ENCODE data around the gene MYO1B.

MYO1B gene

DNA sequence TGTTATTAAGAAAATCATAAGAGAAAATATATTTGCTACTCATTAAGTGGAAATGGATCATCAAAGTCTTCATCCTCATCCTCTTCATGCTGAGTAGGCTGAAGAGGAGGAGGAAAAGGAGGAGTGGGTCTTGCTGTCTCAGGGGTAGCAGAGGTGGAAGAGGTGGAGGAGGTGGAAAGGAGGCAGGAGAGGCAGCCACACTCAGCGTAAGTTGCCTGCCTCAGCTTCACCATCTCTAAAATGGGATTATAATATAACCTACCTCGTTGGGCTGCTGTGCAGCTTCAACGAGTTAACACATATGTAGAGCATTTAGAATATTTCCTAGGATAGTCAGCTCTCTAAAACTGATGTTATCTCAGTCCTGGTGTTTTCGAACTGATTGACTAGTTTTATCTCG, 4.3 kb upstream of the MYO1B start:
- no peaks in the 10 kb centered on the region for H3K36me3 Mint-ChIP-seq
- no peak for ATAC-seq (ENCODE audit: low read depth)

DNA sequence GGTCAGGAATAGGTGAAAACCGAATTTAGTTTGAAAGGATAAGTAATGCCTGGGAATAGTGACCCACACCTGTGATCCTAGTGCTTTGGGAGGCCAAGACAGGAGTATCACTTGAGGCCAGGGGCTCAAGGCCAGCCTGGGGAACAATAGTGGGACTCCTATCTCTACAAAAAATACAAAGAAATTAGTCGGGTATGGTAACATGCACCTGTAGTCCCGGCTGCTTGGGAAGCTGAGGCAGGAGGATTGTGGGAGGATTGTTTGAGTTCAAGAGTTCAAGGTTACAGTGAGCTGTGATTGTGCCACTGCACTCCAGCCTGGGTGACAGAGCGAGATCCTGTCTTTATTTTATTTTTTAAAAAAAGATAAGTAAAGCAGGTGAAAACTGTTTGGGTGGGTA, 3.8 kb upstream of the MYO1B start:
- ATAC-seq (ENCODE audit: low read depth) (no peak), DNase-seq (ENCODE audit: low spot score in 2 of 2) (no peak)
- peaks cover 3% of the 10 kb centered on the region for H3K27me3 Mint-ChIP-seq
- peaks cover 4% of the 10 kb centered on the region for H3K9me3 Mint-ChIP-seq
- no peak overlapping the region for H3K4me3 Mint-ChIP-seq
- H3K36me3 Mint-ChIP-seq, result no peaks in the 10 kb centered on the region
- H3K27ac Mint-ChIP-seq, result no peak overlapping the region
- peaks cover 6% of the 10 kb centered on the region for H3K4me1 Mint-ChIP-seq

More for the DNA sequence above, 4.3 kb upstream of the MYO1B start:
- Mint-ChIP-seq H3K27me3 (peaks cover 2% of the 10 kb centered on the region), H3K27ac (no peak overlapping the region), H3K9me3 (peaks cover 4% of the 10 kb centered on the region), H3K4me3 (no peak overlapping the region), H3K4me1 (peaks cover 2% of the 10 kb centered on the region)
- no peak for DNase-seq (ENCODE audit: low spot score in 2 of 2)

DNA sequence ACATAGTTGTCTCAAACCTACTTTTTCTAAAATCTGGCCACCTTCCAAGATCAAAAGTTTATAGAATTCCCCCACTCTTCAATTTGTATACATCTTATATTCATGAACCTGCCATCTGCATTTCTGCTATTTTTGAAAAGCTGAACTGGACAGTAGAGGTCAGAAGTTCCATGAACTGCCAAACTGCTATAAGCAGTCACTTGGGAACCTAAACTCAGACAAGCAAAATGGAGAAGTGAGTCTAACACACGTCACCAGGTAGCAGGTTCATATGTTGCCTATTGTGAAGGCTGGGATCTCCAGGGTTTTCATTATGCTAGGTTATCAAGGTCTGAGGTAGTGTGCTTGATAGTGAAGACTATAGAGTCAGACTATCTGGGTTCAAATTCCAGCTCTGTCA, 2.0 kb upstream of the MYO1B start:
- ATAC-seq (ENCODE audit: low read depth), result peak; percentile 63
- H3K4me3 Mint-ChIP-seq, result no peak overlapping the region
- H3K27me3 Mint-ChIP-seq, result peaks cover 6% of the 10 kb centered on the region
- peaks cover 4% of the 10 kb centered on the region for H3K9me3 Mint-ChIP-seq
- H3K36me3 Mint-ChIP-seq, result no peaks in the 10 kb centered on the region
- peak overlapping the region; percentile 76 for H3K27ac Mint-ChIP-seq
- H3K4me1 Mint-ChIP-seq, result peaks cover 14% of the 10 kb centered on the region
- peak in 1 of 2 donors; percentile 14 for DNase-seq (ENCODE audit: low spot score in 2 of 2)

DNA sequence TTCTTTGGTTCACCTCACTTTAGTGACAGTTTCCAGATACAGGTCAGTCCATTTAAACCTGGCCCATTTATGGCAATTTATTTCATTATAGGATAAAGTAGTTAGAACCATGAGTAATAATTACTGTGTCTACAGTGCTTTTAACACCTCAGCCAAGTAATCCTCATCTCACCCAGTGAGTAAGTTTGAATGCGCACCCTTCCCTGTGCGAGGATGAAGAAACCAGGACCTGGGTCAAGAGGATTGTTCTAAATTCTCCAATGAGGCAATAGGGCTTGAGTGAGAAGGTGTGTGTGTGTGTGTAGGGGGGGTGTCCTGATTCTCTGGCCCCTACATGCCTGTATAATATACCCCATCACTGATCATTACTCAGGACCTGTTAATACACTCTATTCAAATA, 854 bp upstream of the MYO1B start:
- H3K36me3 Mint-ChIP-seq, result no peaks in the 10 kb centered on the region
- no peak for DNase-seq (ENCODE audit: low spot score in 2 of 2)
- peaks cover 4% of the 10 kb centered on the region for H3K9me3 Mint-ChIP-seq
- peaks cover 14% of the 10 kb centered on the region for H3K4me1 Mint-ChIP-seq
- peak overlapping the region; percentile 47 for H3K4me3 Mint-ChIP-seq
- no peak overlapping the region for H3K27ac Mint-ChIP-seq
- no peak for ATAC-seq (ENCODE audit: low read depth)
- H3K27me3 Mint-ChIP-seq, result peaks cover 6% of the 10 kb centered on the region

GRCh38 chr2:191245869-191246531, 796 bp downstream of the MYO1B start:
- peak; percentile 11 for ATAC-seq (ENCODE audit: low read depth)
- Mint-ChIP-seq H3K27ac (no peak overlapping the region), H3K4me1 (peaks cover 14% of the 10 kb centered on the region), H3K36me3 (no peaks in the 10 kb centered on the region), H3K27me3 (peaks cover 6% of the 10 kb centered on the region), H3K9me3 (peaks cover 4% of the 10 kb centered on the region), H3K4me3 (peak overlapping the region; percentile 69)
- DNase-seq (ENCODE audit: low spot score in 2 of 2), result no peak

- Mint-ChIP-seq H3K9me3 (peaks cover 4% of the 10 kb centered on the region), H3K27me3 (peaks cover 6% of the 10 kb centered on the region), H3K4me1 (peaks cover 14% of the 10 kb centered on the region), H3K27ac (no peak overlapping the region), H3K36me3 (no peaks in the 10 kb centered on the region), H3K4me3 (no peak overlapping the region)
- ATAC-seq (ENCODE audit: low read depth), result no peak
- DNase-seq (ENCODE audit: low spot score in 2 of 2), result no peak
Measured at GRCh38 chr2:191246820-191247380, 1.7 kb downstream of the MYO1B start.

DNA sequence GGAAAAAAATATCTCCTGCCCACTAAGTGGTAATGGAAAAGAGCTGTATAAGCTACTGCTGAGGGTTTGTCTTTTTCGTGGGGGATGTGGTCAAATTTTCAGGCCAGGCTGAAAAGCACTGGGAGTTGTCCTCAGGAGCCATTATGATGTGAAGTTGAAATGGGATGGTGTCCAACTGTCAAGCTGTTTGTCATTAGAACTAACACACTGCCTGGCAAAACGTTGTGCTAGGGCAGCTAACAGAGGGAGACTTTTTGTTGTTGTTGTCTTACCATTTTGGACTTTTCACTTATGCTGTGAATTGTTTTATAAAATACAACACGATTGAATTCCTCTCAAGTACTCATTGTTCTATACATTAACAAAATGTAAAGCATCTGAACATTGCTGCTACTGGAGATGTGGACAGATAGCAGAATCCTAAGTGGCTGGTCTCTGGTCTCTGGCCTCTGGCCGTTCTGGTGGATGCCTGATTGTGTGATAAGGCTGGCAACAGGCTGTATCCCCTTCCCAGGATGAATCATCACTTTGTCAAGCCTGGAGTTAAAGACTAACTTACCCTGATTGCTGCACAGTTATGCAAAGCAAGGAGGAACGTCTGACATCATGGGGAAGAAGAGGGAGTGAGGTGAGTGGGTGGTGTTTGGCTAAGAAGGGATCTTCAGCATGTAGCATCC, 2.3 kb downstream of the MYO1B start:
- Mint-ChIP-seq H3K4me3 (no peak overlapping the region), H3K27me3 (peaks cover 6% of the 10 kb centered on the region), H3K27ac (no peak overlapping the region), H3K4me1 (peaks cover 14% of the 10 kb centered on the region), H3K36me3 (no peaks in the 10 kb centered on the region), H3K9me3 (peaks cover 4% of the 10 kb centered on the region)
- ATAC-seq (ENCODE audit: low read depth) (no peak), DNase-seq (ENCODE audit: low spot score in 2 of 2) (no peak)

DNA sequence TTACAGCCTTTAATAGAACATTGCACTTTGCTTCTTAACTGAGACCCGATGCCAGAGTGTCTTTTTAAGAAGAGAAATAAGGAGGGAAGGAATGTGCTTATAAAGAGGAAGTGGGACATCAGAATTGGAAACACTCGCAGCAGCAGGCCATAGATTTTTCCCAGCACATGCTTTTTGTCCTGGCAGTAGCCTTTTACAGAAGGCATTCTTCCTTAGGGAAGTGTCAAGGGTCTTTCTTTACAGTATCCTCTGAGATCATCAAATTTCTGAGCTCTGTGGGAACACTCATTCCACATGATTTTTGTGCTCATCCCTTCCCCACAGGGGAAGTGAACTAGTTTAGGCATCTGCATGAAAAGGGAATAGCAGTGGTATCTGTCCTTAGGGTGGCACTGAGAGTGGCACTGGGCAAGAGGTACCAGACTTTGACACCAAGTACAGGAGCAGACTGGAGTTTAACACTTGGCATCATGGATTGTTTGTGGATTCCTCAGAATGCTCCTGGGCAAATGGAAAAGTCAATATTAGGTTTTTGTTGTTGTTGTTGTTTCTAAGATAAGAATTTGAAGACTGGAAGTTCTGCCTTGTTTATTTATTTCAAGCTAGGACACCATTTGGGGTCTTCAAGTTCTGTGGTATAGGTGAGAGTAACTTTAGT, 4.1 kb downstream of the MYO1B start:
- no peak for ATAC-seq (ENCODE audit: low read depth)
- Mint-ChIP-seq H3K36me3 (no peaks in the 10 kb centered on the region), H3K4me1 (peaks cover 15% of the 10 kb centered on the region), H3K27me3 (peaks cover 4% of the 10 kb centered on the region), H3K4me3 (no peak overlapping the region), H3K9me3 (no peaks in the 10 kb centered on the region), H3K27ac (no peak overlapping the region)
- DNase-seq (ENCODE audit: low spot score in 2 of 2), result no peak

DNA sequence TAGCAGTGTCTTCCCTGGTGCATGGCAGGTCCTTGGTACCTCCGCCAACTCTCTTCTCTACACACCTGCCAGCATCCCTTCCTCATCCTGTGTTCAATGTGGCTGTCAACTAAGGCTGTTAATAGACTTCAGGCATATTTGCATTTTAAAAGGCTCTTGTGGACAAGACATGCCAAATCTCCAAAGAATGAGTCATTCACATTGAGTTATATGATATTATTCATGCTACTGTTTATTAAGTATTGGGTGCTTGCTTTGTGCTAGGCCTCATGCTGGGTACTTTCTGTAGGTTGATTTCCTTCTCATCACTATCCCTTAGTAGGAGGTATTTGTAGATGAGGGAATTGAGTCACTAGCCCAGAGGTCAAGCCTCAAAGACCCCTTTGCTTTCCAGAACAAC, 5.2 kb downstream of the MYO1B start:
- no peak overlapping the region for H3K4me3 Mint-ChIP-seq
- peaks cover 4% of the 10 kb centered on the region for H3K27me3 Mint-ChIP-seq
- no peak for ATAC-seq (ENCODE audit: low read depth)
- no peak overlapping the region for H3K27ac Mint-ChIP-seq
- DNase-seq (ENCODE audit: low spot score in 2 of 2), result no peak
- peaks cover 15% of the 10 kb centered on the region for H3K4me1 Mint-ChIP-seq
- no peaks in the 10 kb centered on the region for H3K36me3 Mint-ChIP-seq
- H3K9me3 Mint-ChIP-seq, result no peaks in the 10 kb centered on the region

GRCh38 chr2:191250986-191251385, 5.8 kb downstream of the MYO1B start:
- no peak overlapping the region for H3K27ac Mint-ChIP-seq
- H3K9me3 Mint-ChIP-seq, result no peaks in the 10 kb centered on the region
- H3K4me3 Mint-ChIP-seq, result no peak overlapping the region
- DNase-seq (ENCODE audit: low spot score in 2 of 2), result no peak
- H3K27me3 Mint-ChIP-seq, result peaks cover 4% of the 10 kb centered on the region
- no peak for ATAC-seq (ENCODE audit: low read depth)
- H3K4me1 Mint-ChIP-seq, result peaks cover 15% of the 10 kb centered on the region
- H3K36me3 Mint-ChIP-seq, result no peaks in the 10 kb centered on the region

DNA sequence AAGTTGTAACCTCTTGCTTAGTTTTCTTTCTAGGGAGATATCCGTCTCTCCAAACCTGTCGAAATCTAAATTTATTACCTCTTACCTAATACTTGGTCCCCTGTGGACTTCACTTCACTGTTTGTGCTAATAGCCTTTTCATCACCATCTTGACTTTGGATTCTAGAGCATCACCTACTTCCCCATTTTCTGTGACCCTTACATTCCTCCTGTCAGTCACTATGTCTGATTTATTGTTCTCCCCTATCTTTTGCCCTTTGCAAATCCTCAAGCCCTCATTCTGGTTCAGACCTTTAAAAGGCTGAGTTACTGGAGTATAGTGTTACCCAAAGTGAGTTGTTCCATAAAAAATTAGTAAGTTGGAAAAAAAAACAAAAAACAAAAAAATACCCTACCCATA, 7.5 kb downstream of the MYO1B start:
- H3K27ac Mint-ChIP-seq, result no peak overlapping the region
- ATAC-seq (ENCODE audit: low read depth) (no peak), DNase-seq (ENCODE audit: low spot score in 2 of 2) (no peak)
- peaks cover 1% of the 10 kb centered on the region for H3K27me3 Mint-ChIP-seq
- no peak overlapping the region for H3K4me3 Mint-ChIP-seq
- no peaks in the 10 kb centered on the region for H3K9me3 Mint-ChIP-seq
- no peaks in the 10 kb centered on the region for H3K36me3 Mint-ChIP-seq
- H3K4me1 Mint-ChIP-seq, result peaks cover 4% of the 10 kb centered on the region

DNA sequence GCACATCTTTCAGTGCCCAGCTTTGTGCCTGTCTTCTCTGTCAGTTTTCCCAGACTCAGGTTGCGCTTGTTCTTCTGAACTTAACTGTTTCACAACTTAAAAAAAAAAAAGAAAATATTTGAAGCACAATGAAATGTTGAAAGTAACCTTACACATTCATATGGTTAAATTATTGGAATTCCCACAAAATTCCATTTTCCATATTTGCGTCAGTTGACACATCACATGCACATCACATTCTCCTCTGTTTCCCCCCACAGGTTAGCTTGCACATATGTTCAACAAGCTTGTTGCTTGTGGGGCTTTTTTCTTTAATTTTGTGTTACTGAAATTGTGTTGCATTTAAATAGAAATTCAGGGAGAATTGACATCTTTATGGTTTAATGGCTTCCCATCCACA, 8.3 kb downstream of the MYO1B start:
- H3K27ac Mint-ChIP-seq, result no peak overlapping the region
- peaks cover 3% of the 10 kb centered on the region for H3K4me1 Mint-ChIP-seq
- H3K4me3 Mint-ChIP-seq, result no peak overlapping the region
- no peaks in the 10 kb centered on the region for H3K9me3 Mint-ChIP-seq
- no peaks in the 10 kb centered on the region for H3K36me3 Mint-ChIP-seq
- DNase-seq (ENCODE audit: low spot score in 2 of 2), result no peak
- ATAC-seq (ENCODE audit: low read depth), result no peak
- H3K27me3 Mint-ChIP-seq, result no peaks in the 10 kb centered on the region

DNA sequence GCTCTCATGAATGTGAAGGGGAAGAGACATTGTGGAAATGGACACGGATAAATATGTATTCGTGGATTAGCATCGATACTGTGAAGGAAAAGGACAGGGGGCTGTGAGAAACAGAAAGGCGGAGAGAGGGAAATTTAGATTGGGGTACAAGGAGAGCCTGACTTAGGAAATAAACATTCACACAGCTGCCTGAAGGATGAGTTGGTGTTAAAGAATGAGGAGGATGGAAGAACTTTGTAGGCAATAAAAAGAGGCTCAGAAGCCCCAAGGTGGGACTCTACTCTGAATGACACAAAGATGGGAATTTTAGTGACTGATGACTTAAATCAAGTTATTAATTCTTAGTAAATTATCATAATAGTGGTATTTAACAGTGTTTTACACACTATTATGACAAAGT, 10.1 kb downstream of the MYO1B start:
- Mint-ChIP-seq H3K27me3 (no peaks in the 10 kb centered on the region), H3K9me3 (no peaks in the 10 kb centered on the region), H3K4me3 (no peak overlapping the region), H3K36me3 (no peaks in the 10 kb centered on the region), H3K4me1 (peaks cover 3% of the 10 kb centered on the region), H3K27ac (no peak overlapping the region)
- DNase-seq (ENCODE audit: low spot score in 2 of 2), result no peak
- ATAC-seq (ENCODE audit: low read depth), result no peak

- no peaks in the 10 kb centered on the region for H3K36me3 Mint-ChIP-seq
- ATAC-seq (ENCODE audit: low read depth) (no peak), DNase-seq (ENCODE audit: low spot score in 2 of 2) (no peak)
- no peak overlapping the region for H3K4me3 Mint-ChIP-seq
- no peaks in the 10 kb centered on the region for H3K9me3 Mint-ChIP-seq
- peaks cover 3% of the 10 kb centered on the region for H3K4me1 Mint-ChIP-seq
- H3K27ac Mint-ChIP-seq, result no peak overlapping the region
- no peaks in the 10 kb centered on the region for H3K27me3 Mint-ChIP-seq
Measured at GRCh38 chr2:191255756-191256312, 10.6 kb downstream of the MYO1B start.

Data from memory B cell (primary cell).